Upper lobe of left lung (tissue), 4 donors: Measurements from ENCODE around the gene ZBTB40.

Experiments used
- POLR2A ChIP-seq, 4 donors: fragments of 450-650 bp; IDR thresholded peaks; one replicate each; pipeline ENCODE4 v1.5.1; 2016 to 2017; ENCODE audit warnings: antibody characterized with exemption in 4 of 4, mild to moderate bottlenecking in 2 of 4
- TF ChIP-seq, protein P1 (sequence below), 6 experiments: fragments of 450-650 bp in 4 of 6; fragments of 200-600 bp in 2 of 6; sonication (generic) in 2 of 6; IDR thresholded peaks; one replicate each; pipeline ENCODE4 v1.5.1; 2016 to 2019; ENCODE audit warnings: antibody characterized with exemption in 6 of 6

DNA sequence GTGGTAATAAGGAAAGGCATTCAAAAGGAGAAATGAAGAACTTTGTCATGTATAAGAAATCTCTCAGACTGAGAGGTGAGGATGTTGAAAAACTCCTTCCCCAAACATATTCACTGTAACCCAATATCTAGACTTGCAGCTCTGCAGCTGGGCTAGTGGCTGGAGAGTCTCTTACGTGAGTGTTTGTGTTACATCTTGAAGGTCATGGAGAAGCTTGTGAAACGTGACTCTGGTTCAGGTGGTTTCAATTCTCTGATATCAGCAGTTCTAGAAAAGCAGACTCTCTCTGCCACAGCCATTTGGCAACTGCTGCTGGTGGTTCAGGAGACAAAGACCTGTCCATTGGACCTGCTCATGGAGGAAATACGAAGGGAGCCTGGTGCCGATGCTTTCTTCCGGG is 56.7 kb downstream of the ZBTB40 start:
- no peak for TF ChIP-seq POLR2A (IDR thresholded peaks at IDR 0.05)
- TF ChIP-seq, protein P1, sequence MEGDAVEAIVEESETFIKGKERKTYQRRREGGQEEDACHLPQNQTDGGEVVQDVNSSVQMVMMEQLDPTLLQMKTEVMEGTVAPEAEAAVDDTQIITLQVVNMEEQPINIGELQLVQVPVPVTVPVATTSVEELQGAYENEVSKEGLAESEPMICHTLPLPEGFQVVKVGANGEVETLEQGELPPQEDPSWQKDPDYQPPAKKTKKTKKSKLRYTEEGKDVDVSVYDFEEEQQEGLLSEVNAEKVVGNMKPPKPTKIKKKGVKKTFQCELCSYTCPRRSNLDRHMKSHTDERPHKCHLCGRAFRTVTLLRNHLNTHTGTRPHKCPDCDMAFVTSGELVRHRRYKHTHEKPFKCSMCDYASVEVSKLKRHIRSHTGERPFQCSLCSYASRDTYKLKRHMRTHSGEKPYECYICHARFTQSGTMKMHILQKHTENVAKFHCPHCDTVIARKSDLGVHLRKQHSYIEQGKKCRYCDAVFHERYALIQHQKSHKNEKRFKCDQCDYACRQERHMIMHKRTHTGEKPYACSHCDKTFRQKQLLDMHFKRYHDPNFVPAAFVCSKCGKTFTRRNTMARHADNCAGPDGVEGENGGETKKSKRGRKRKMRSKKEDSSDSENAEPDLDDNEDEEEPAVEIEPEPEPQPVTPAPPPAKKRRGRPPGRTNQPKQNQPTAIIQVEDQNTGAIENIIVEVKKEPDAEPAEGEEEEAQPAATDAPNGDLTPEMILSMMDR (IDR thresholded peaks at IDR 0.05), result no peak
